GM23248 (cell line): ENCODE results near the gene UMODL1. TPM values are rescaled to one million over a fixed set of nuclear protein-coding genes. Genes with fewer than 3 reads are reported as not detected.

ENCODE experiments used
- DNase-seq: peaks from one replicate; pipeline ENCODE4 v3.0.0-alpha.2; 2015
- H2AFZ ChIP-seq: fragments of 200-600 bp; sonication (generic); 2 replicates; pipeline ENCODE4 v1.6.1; 2016; ENCODE audit warnings: antibody characterized with exemption
- H3F3A ChIP-seq: fragments of 200-600 bp; sonication (generic); 2 replicates; pipeline ENCODE4 v1.6.1; 2016; ENCODE audit warnings: mild to moderate bottlenecking, antibody characterized with exemption, mixed run types; ENCODE audit not compliant: insufficient read depth
- H3K27ac ChIP-seq: fragments of 200-600 bp; sonication (generic); 2 replicates; pipeline ENCODE4 v1.5.1; 2016; ENCODE audit warnings: mild to moderate bottlenecking
- H3K27me3 ChIP-seq: fragments of 200-600 bp; sonication (generic); replicated peaks from 2 replicates; pipeline ENCODE4 v1.6.1; 2016; ENCODE audit warnings: mild to moderate bottlenecking; ENCODE audit not compliant: insufficient read depth
- H3K36me3 ChIP-seq: fragments of 200-600 bp; sonication (generic); 2 replicates; pipeline ENCODE4 v1.6.1; 2016; ENCODE audit warnings: low read depth, mild to moderate bottlenecking
- H3K4me1 ChIP-seq: fragments of 200-600 bp; sonication (generic); 2 replicates; pipeline ENCODE4 v1.6.1; 2016; ENCODE audit warnings: mild to moderate bottlenecking; ENCODE audit not compliant: insufficient read depth
- H3K4me2 ChIP-seq: fragments of 200-600 bp; sonication (generic); one replicate; pipeline ENCODE4 v1.6.1; 2016; ENCODE audit warnings: mild to moderate bottlenecking; ENCODE audit not compliant: unreplicated experiment
- H3K4me3 ChIP-seq: fragments of 200-600 bp; sonication (generic); 2 replicates; pipeline ENCODE4 v1.5.1; 2016; ENCODE audit warnings: mild to moderate bottlenecking
- H3K79me2 ChIP-seq: fragments of 200-600 bp; sonication (generic); 2 replicates; pipeline ENCODE4 v1.6.1; 2016; ENCODE audit warnings: mild to moderate bottlenecking; ENCODE audit not compliant: insufficient read depth
- H3K9ac ChIP-seq: fragments of 200-600 bp; sonication (generic); 2 replicates; pipeline ENCODE4 v1.6.1; 2016; ENCODE audit warnings: mild to moderate bottlenecking
- H3K9me2 ChIP-seq: fragments of 200-600 bp; sonication (generic); 2 replicates; pipeline ENCODE4 v1.6.1; 2016; ENCODE audit warnings: mixed run types, mild to moderate bottlenecking, moderate library complexity; ENCODE audit not compliant: insufficient read depth
- H3K9me3 ChIP-seq: fragments of 200-600 bp; sonication (generic); one replicate; pipeline ENCODE4 v1.6.1; 2017; ENCODE audit warnings: low read depth
- H4K20me1 ChIP-seq: fragments of 200-600 bp; sonication (generic); 2 replicates; pipeline ENCODE4 v1.6.0; 2016; ENCODE audit not compliant: insufficient read depth
- EZH2 ChIP-seq: fragments of 200-600 bp; sonication (generic); IDR thresholded peaks from 2 replicates; pipeline ENCODE4 v1.6.1; 2018; ENCODE audit warnings: antibody characterized with exemption, mild to moderate bottlenecking; ENCODE audit not compliant: insufficient read depth, poor library complexity, severe bottlenecking
- EZH2phosphoT487 ChIP-seq: fragments of 200-600 bp; sonication (generic); IDR thresholded peaks from 2 replicates; pipeline ENCODE4 v1.6.1; 2018; ENCODE audit warnings: antibody characterized with exemption, moderate library complexity, mild to moderate bottlenecking, low read depth; ENCODE audit not compliant: insufficient read depth
- WGBS, 2 experiments: methylation state at CpG; one replicate each; pipeline ENCODE4 v1.1.6; 2015 to 2017; ENCODE audit warnings: low lambda C conversion rate in 2 of 2, low coverage in 1 of 2; ENCODE audit errors: missing lambda C conversion rate in 2 of 2; 5-methylcytosine and 5-hydroxymethylcytosine counted together
- in situ Hi-C: fragments of 300-500 bp; cut with MboI; formaldehyde crosslinking; loops from 2 replicates; pipeline ENCODE4 v1.15.0; 2020
- polyA plus RNA-seq: library from polyadenylated mRNA; unstranded; fragments of >200 nt; fragmentation: Nextera tagmentation; extraction: Ambion mirVana; gene quantifications from 2 replicates; pipeline ENCODE4 v1.2.1, GENCODE V29; 2016
- total RNA-seq: library from RNA; depleted of rRNA; stranded (reverse); fragments of >200 nt; shearing (Covaris generic); gene quantifications from 2 replicates; pipeline ENCODE4 v1.2.3, GENCODE V29; 2014

The UMODL1 gene
- total and polyA plus RNA-seq, 2 experiments from 2014 or later: not detected

GRCh38 chr21:42144679-42145568, 73.8 kb downstream of the UMODL1 start:
- WGBS, 2 experiments: 41 to 52% methylated on average over 4 of the region's 4 CpGs
- no peak for DNase-seq
- H3K79me2 ChIP-seq: no peaks in the 10 kb centered on the region
- H3K27me3 ChIP-seq: peaks cover 7% of the 10 kb centered on the region
- H4K20me1 ChIP-seq: no peaks in the 10 kb centered on the region
- H3K36me3 ChIP-seq: no peaks in the 10 kb centered on the region
- no peaks in the 10 kb centered on the region for H3F3A ChIP-seq
- H3K9me3 ChIP-seq: no peaks in the 10 kb centered on the region
- H3K9ac ChIP-seq: no peak overlapping the region
- no peak for TF ChIP-seq EZH2
- TF ChIP-seq EZH2phosphoT487: no peak
- in situ Hi-C loops: no loop called here
- H3K4me1 ChIP-seq: no peaks in the 10 kb centered on the region
- no peak overlapping the region for H3K27ac ChIP-seq
- H3K4me3 ChIP-seq: no peak overlapping the region
- H2AFZ ChIP-seq: no peak overlapping the region
- no peaks in the 10 kb centered on the region for H3K9me2 ChIP-seq
- H3K4me2 ChIP-seq: no peak overlapping the region

DNA sequence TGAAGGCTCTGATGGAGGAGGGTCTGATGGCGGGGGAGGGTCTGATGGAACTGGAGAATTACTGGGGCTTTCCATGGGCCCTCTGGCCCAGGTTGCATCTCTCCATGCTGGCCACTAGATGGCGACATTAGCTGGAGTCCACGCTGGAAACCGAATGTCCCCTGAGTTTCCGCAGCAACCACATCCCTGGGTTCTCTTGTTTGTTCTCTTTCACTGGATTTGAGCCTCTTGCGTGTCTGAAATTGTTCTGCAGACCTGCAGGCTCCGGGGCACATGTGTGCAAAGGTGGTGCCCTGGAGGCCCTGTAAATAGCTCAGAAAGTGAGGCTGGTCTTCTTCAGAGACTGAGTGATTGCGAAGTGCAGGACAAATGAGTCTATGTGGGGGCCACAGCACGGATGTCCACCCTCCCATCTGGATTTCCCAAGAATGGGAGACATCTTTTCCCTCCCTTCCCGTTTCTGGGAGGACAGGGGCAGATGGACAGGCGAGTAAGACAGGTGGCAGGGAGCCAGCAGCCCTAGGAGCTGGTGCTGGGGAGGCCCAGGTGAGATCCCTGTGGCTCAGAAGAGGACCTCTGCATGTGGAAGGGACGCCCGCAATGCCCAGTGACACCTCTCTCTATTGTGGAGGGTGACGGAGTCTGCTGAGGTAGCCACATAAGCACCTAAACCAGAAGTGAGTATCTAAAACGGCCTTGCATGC, 74.6 kb downstream of the UMODL1 start:
- Histone ChIP-seq H4K20me1 (no peaks in the 10 kb centered on the region), H3F3A (no peaks in the 10 kb centered on the region), H3K27me3 (peaks cover 7% of the 10 kb centered on the region), H3K36me3 (no peaks in the 10 kb centered on the region), H3K4me2 (no peak overlapping the region), H2AFZ (no peak overlapping the region), H3K9me3 (no peaks in the 10 kb centered on the region), H3K27ac (no peak overlapping the region), H3K4me3 (no peak overlapping the region), H3K9me2 (no peaks in the 10 kb centered on the region), H3K9ac (no peak overlapping the region), H3K79me2 (no peaks in the 10 kb centered on the region), H3K4me1 (no peaks in the 10 kb centered on the region)
- in situ Hi-C loops: no loop called here
- no peak for TF ChIP-seq EZH2phosphoT487
- peak; percentile 72 for DNase-seq
- 23% methylated on average over 15 of the region's 15 CpGs for WGBS, 2 experiments

GRCh38 chr21:42146273-42146805, 75.2 kb downstream of the UMODL1 start:
- no peaks in the 10 kb centered on the region for H3K9me2 ChIP-seq
- no peak overlapping the region for H3K27ac ChIP-seq
- H3K36me3 ChIP-seq: no peaks in the 10 kb centered on the region
- WGBS, 2 experiments: 74% methylated on average over 4 to 10 of the region's 10 CpGs
- no peaks in the 10 kb centered on the region for H3F3A ChIP-seq
- no peak overlapping the region for H3K4me2 ChIP-seq
- H3K9ac ChIP-seq: no peak overlapping the region
- no peak for DNase-seq
- no peaks in the 10 kb centered on the region for H3K4me1 ChIP-seq
- in situ Hi-C loops: no loop called here
- H3K27me3 ChIP-seq: peaks cover 7% of the 10 kb centered on the region
- no peaks in the 10 kb centered on the region for H4K20me1 ChIP-seq
- no peaks in the 10 kb centered on the region for H3K79me2 ChIP-seq
- H3K9me3 ChIP-seq: no peaks in the 10 kb centered on the region
- TF ChIP-seq EZH2 (no peak), EZH2phosphoT487 (no peak)
- H3K4me3 ChIP-seq: no peak overlapping the region
- no peak overlapping the region for H2AFZ ChIP-seq

DNA sequence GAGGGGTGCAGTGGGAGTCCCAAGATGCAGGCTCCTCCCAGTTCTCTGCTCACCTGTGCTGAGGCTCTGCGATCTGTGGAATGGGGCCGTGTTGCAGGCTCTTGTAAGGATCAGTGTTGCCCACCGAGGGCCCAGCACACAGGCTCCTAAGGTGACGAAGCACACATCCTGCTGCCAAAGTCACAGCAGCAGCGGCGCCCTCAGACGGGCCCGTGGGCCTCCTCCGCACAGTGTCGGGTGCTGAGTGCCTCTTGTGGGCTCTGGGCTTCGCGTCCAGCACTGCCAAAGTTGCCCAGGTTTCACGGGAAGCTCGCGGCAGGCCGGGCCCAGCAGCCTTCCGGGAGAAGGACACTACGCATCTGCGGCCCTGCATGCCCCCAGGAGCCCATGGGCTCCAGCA, 75.7 kb downstream of the UMODL1 start:
- H3K9me3 ChIP-seq: no peaks in the 10 kb centered on the region
- in situ Hi-C loops: no loop called here
- 54 to 55% methylated on average over 19 of the region's 19 CpGs for WGBS, 2 experiments

More for the DNA sequence above, 75.7 kb downstream of the UMODL1 start:
- H3K27me3 ChIP-seq: peaks cover 7% of the 10 kb centered on the region
- H3K36me3 ChIP-seq: no peaks in the 10 kb centered on the region
- no peak overlapping the region for H3K4me3 ChIP-seq
- H3F3A ChIP-seq: no peaks in the 10 kb centered on the region
- no peaks in the 10 kb centered on the region for H3K79me2 ChIP-seq
- no peak overlapping the region for H2AFZ ChIP-seq
- no peaks in the 10 kb centered on the region for H3K4me1 ChIP-seq
- no peaks in the 10 kb centered on the region for H3K9me2 ChIP-seq
- DNase-seq: no peak
- H4K20me1 ChIP-seq: no peaks in the 10 kb centered on the region
- H3K27ac ChIP-seq: no peak overlapping the region
- no peak overlapping the region for H3K9ac ChIP-seq
- TF ChIP-seq EZH2phosphoT487 (no peak), EZH2 (no peak)
- H3K4me2 ChIP-seq: no peak overlapping the region
